ENCODE results near the gene NUP42.

GRCh38 chr7:23161482-23161881 lies 20.4 kb upstream of the NUP42 start:
- TF ChIP-seq CTCF (optimal IDR thresholded peaks at IDR 0.05 in 1 of 3, IDR thresholded peaks at IDR 0.05 in 1 of 3, conservative IDR thresholded peaks at IDR 0.05 in 1 of 3; ENCODE audit: extremely low read depth in 1 of 3, insufficient read depth in 2 of 3, low read length in 3 of 3) (no peak), EZH2 (IDR thresholded peaks at IDR 0.05; ENCODE audit: low read length) (no peak)

All from keratinocyte (primary cell).